ACC112 (cell line): Measurements from ENCODE around the gene RASA2.

Source experiments
- H2AFZ ChIP-seq: fragments of 200-600 bp; sonication (generic); one replicate; pipeline ENCODE4 v1.6.0; 2017; ENCODE audit warnings: antibody characterized with exemption, low read length; ENCODE audit not compliant: unreplicated experiment
- H3K27ac ChIP-seq: fragments of 200-600 bp; sonication (generic); 2 replicates; pipeline ENCODE4 v1.5.1; 2014; ENCODE audit warnings: low read depth, mild to moderate bottlenecking, antibody characterized with exemption, low read length, moderate library complexity
- H3K27me3 ChIP-seq: fragments of 200-600 bp; sonication (generic); 2 replicates; pipeline ENCODE4 v1.6.1; 2014; ENCODE audit warnings: mild to moderate bottlenecking, antibody characterized with exemption, low read length, moderate library complexity, mixed read lengths; ENCODE audit not compliant: insufficient read depth
- H3K36me3 ChIP-seq: fragments of 200-600 bp; sonication (generic); 2 replicates; pipeline ENCODE4 v1.6.1; 2016; ENCODE audit warnings: mild to moderate bottlenecking, antibody characterized with exemption, low read length, moderate library complexity, mixed read lengths; ENCODE audit not compliant: insufficient read depth
- H3K4me1 ChIP-seq: fragments of 200-600 bp; sonication (generic); one replicate; pipeline ENCODE4 v1.6.1; 2016; ENCODE audit warnings: low read length, mixed read lengths; ENCODE audit not compliant: insufficient read depth, unreplicated experiment, control insufficient read depth
- H3K4me3 ChIP-seq: fragments of 200-600 bp; sonication (generic); 2 replicates; pipeline ENCODE4 v1.5.1; 2014; ENCODE audit warnings: mild to moderate bottlenecking, low read depth, low read length
- H3K79me2 ChIP-seq: fragments of 200-600 bp; sonication (generic); one replicate; pipeline ENCODE4 v1.6.0; 2016; ENCODE audit warnings: low read length; ENCODE audit not compliant: control insufficient read depth, unreplicated experiment, insufficient read depth

The RASA2 gene

DNA sequence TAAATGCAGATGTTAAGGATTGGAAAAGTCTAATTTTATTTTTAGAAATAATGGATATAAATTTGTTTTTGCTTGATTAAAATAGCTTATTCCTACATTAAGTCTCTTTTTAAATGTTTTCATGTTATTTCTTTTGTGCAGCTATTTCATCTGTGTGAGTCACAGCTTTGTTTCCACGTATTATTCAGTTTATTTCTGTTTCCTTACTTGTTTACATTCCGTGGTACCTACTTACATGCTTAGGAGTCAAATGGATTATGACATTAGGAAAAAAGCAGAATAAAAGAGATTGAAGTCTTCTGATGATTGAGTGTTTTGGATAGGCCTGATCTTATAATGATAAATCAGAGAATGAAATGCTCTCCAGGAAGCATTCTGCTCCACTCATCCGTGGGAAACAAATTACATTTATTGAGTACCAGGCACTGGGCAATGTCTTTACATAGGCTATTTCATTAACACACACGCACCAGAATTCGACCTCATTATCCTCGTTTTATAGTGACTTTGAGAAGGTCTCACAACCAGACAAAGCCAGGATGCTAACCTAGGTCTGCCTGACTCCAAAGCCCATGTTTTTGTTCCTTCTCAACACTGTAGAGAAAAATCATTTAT lies 38.1 kb upstream of the RASA2 start:
- Histone ChIP-seq H3K27ac (peak overlapping the region; percentile 61), H3K79me2 (peaks cover 22% of the 10 kb centered on the region), H3K4me3 (no peak overlapping the region)

DNA sequence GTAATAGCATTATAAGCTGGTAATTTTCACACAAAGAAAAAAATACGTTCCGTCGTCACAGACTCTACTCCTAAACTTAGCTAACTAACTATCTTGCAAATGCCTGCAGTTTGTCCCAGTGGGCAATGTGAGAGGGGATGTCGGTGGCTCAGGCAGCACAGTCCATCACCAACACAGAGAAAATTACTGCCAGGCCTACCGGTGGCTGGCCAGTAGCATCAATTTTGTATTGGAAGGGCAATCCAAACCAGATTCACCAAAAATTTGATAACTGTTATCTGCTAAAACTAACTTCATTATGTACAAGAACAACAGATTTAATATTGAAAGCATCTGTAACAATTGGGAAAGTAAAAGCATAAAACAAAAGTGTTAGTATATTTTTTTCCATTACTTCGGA lies 37.4 kb upstream of the RASA2 start:
- Histone ChIP-seq H3K36me3 (peaks cover 28% of the 10 kb centered on the region), H3K27ac (peak overlapping the region; percentile 61)

More for the DNA sequence above, 38.1 kb upstream of the RASA2 start:
- Histone ChIP-seq H2AFZ (no peak overlapping the region), H3K4me1 (peaks cover 34% of the 10 kb centered on the region), H3K36me3 (peaks cover 35% of the 10 kb centered on the region), H3K27me3 (no peaks in the 10 kb centered on the region)

DNA sequence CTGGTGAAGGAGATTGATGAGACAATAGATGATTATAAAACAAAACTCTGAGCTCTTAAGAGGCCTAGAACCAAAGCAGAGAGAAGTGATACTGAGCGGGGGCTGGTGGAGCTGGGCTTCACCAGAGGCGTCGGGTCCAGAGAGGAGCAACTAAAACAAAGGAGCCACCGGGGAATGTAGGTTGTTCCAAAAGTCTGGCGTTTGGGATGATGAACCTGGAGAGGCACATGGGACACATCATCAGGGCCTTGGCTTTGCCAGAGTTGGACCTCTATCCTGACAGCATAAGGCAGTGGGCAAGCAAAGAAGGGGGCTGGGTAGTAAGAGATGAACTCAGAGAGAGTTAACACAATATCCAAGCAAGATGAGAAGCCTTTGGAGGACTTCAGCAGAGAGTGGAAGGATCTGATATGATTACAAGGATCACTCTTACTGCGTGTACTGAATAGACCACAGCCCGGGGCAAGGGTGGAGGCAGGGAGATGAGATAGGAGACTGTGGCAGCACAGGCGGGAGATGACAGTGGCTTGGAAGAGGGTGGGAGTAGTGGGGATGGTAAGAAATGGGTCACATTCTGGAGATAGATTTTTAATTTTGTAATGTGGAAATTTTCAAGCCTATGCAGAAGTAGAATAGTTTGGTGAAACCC lies 36.0 kb upstream of the RASA2 start:
- Histone ChIP-seq H2AFZ (no peak overlapping the region), H3K27ac (peak overlapping the region; percentile 21; the same call in 1 of the 2 replicates), H3K36me3 (peaks cover 15% of the 10 kb centered on the region), H3K79me2 (peaks cover 7% of the 10 kb centered on the region), H3K27me3 (no peaks in the 10 kb centered on the region), H3K4me1 (peaks cover 44% of the 10 kb centered on the region), H3K4me3 (no peak overlapping the region)

More for the DNA sequence above, 37.4 kb upstream of the RASA2 start:
- no peak overlapping the region for H3K4me3 ChIP-seq
- no peaks in the 10 kb centered on the region for H3K27me3 ChIP-seq
- peaks cover 38% of the 10 kb centered on the region for H3K4me1 ChIP-seq
- no peak overlapping the region for H2AFZ ChIP-seq
- H3K79me2 ChIP-seq: peaks cover 14% of the 10 kb centered on the region

DNA sequence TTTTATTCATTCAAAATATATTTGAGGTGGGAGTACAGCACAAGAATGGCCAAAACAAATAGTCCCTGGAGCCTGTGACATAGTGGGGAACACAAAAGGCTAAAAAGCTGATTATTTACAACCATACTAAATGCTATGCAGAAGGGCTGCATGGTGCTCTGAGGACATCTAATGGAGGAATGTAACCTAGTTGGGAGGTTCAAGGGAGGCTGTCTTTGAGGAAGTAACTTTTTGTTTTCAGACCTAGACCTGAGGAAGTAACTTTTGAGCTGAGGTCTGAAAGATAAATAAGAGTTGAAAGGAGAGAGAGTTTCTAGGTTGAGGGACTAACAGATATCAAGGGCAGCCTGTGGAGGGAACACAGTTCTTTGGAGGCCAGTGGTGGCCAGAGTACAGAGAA lies 34.8 kb upstream of the RASA2 start:
- Histone ChIP-seq H3K4me1 (peaks cover 42% of the 10 kb centered on the region), H3K36me3 (peaks cover 5% of the 10 kb centered on the region; the same call in 1 of the 2 replicates), H2AFZ (no peak overlapping the region), H3K79me2 (no peaks in the 10 kb centered on the region), H3K4me3 (no peak overlapping the region), H3K27me3 (no peaks in the 10 kb centered on the region), H3K27ac (peak overlapping the region; percentile 38; the same call in 1 of the 2 replicates)

DNA sequence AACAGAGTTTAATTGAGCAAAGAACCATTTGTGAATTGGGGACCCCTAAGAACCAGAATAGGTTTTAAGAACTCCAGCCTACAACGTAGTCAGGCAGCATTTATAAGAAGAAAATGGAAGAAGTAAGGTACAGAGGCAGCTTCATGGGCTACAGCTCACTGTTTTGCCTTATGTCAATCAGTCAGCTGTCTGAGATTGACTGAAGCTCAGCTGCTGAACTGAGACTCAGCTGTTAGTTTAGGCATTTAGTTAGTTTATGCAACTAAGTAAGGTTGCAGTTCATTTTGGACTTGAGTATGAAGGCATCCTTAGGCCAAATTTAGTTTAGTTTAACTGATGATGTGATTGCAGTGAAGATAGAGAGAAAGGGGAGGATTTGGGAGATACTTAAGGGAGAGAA lies 34.1 kb upstream of the RASA2 start:
- Histone ChIP-seq H2AFZ (no peak overlapping the region), H3K27me3 (no peaks in the 10 kb centered on the region), H3K27ac (no peak overlapping the region), H3K36me3 (no peaks in the 10 kb centered on the region), H3K4me1 (peaks cover 41% of the 10 kb centered on the region), H3K79me2 (no peaks in the 10 kb centered on the region), H3K4me3 (no peak overlapping the region)

DNA sequence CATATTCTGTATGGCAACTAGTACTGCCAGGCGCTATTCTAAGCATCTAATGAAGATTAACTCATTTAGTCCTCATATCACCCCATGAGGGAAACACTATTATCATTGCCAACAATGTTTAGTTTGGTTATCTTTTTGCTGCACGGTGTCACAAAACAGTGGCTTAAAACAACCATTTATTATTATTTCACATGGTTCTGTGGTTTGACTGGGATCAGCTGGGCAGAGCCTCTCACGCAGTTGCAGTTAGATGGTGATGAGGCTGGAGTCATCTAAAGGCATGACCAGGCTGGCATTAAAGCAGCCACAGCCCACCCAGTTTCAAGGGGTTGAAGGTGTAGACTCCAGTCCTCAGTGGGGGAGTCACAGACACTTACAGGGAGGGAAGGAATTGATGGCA lies 32.8 kb upstream of the RASA2 start:
- no peaks in the 10 kb centered on the region for H3K27me3 ChIP-seq
- no peaks in the 10 kb centered on the region for H3K36me3 ChIP-seq
- no peak overlapping the region for H3K27ac ChIP-seq
- H3K79me2 ChIP-seq: no peaks in the 10 kb centered on the region
- no peak overlapping the region for H2AFZ ChIP-seq
- H3K4me1 ChIP-seq: peaks cover 30% of the 10 kb centered on the region
- no peak overlapping the region for H3K4me3 ChIP-seq

DNA sequence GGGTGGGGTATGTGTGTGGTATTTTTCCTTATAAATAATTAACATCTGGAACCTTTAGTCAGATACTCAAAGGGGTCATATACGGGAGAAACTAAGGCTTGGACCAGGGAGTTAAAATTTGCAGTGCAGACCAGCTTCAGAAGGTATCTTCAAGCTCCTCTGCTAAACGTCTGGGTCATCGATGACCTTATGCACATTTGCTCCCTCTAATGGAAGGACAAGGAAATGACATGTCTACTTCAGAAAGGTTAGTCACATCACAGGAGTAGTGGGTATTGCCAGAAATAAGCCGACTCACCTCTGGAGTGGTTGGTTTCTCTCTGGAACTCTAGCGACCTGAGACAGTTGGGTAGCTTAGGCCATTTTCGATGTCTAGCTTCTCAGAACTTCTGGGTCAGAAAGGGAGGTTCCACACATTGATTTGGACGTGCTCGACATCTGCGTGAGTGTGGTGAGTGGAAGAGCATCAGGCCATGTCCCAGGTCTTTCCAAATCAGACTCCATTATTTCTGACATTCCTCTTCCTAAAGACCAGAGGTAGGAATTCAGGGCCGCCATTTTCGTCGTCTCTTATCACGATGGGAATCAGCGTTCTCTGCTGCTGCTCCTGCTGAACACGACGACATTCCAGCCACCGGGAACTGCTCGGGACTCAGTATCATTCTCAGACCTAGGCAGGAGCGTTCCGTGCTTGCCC lies 31.8 kb upstream of the RASA2 start:
- H3K79me2 ChIP-seq: no peaks in the 10 kb centered on the region
- H3K27ac ChIP-seq: no peak overlapping the region
- no peak overlapping the region for H3K4me3 ChIP-seq
- peaks cover 22% of the 10 kb centered on the region for H3K4me1 ChIP-seq
- H3K27me3 ChIP-seq: no peaks in the 10 kb centered on the region
- H2AFZ ChIP-seq: peak overlapping the region; percentile 47
- no peaks in the 10 kb centered on the region for H3K36me3 ChIP-seq

DNA sequence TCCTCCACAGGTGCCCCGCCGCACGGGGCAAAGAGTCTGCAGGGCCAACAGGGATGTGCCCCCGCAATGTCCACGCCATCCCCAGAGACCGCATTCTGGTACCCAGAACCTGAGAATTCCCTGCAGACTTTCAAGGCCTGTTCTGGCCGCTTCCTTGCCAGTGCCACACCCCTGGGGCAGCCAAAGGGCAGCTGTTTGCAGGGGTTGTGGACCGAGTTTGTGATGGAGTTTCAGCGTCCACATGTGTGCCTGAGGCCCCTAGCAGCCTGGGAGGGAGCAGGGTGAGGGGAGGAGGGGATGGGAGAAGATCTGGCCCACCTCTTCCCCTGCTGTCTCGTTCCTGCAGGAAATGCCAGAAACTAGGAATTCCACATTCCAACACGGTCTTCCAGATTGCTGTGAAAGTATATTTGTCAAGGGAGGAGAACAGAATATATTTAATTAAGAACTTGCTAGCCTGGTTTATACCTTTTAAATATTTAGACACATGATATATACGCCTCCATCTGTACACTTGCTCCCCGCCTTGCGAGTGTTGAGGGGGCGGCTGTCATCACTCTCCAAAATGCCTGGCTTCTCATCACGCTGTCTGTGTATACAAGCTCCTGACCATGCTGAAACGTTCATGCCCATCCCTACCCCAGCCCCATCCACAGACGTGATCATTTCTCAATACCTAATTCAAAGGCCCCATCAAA lies 31.1 kb upstream of the RASA2 start:
- Histone ChIP-seq H2AFZ (no peak overlapping the region), H3K27me3 (no peaks in the 10 kb centered on the region), H3K36me3 (no peaks in the 10 kb centered on the region), H3K4me3 (no peak overlapping the region), H3K4me1 (peaks cover 22% of the 10 kb centered on the region), H3K27ac (peak overlapping the region; percentile 29; the same call in 1 of the 2 replicates), H3K79me2 (no peaks in the 10 kb centered on the region)

DNA sequence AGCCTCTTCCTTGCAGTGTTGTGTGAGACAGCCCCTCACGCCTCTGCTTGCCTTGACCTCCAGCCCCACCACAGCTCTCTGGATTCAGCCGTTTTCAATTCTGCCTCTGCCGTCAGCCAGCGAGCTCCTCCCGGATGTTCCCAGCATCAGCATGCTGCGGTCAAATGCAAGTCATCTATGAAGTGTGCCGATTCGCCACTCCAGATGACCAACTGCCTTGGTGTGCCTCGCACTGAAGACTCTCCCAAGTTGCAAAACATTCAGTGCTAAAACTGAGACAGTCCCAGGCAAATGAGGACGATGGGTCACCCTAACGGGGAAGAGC lies 30.6 kb upstream of the RASA2 start:
- Histone ChIP-seq H2AFZ (no peak overlapping the region), H3K27me3 (no peaks in the 10 kb centered on the region), H3K4me1 (peaks cover 22% of the 10 kb centered on the region), H3K79me2 (no peaks in the 10 kb centered on the region), H3K4me3 (no peak overlapping the region), H3K27ac (peak overlapping the region; percentile 13; the same call in 1 of the 2 replicates), H3K36me3 (no peaks in the 10 kb centered on the region)

DNA sequence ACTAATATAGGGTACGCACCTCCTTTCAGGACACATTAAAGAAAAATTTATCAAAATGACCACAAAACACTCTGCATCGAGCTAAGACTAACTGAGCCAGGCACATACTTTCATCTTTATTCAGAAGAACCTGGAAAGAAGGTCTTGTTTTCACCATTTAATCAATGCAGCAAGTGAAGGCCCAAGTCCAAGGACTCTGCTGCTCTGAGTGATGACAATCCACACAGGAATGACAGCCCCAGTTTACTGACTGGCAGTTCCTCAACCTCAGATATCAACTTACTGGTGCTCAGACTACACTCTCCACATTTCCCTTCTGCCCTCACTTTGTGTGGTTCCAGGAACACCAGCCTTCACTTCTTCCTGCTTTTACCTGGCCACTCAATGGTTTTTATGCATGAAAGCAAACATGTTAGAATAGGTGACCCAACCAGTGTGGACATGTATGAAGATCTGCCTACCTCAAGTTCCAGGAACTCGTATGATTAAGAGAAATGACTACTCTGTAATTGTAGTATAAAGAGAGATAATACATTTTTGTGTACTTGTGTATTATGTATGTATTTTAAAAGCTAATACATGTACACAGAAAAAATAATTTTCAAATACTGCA lies 29.1 kb upstream of the RASA2 start:
- Histone ChIP-seq H3K27me3 (no peaks in the 10 kb centered on the region), H2AFZ (no peak overlapping the region), H3K4me1 (peaks cover 19% of the 10 kb centered on the region), H3K4me3 (no peak overlapping the region), H3K36me3 (no peaks in the 10 kb centered on the region), H3K79me2 (no peaks in the 10 kb centered on the region), H3K27ac (no peak overlapping the region)
